ENCODE results near the gene PTPN2.
"Not testable (repeated sequence)": the region's sequence is repeated elsewhere in the genome, so short reads cannot be mapped to it uniquely, and the experiment has no call there.

Gene PTPN2

DNA sequence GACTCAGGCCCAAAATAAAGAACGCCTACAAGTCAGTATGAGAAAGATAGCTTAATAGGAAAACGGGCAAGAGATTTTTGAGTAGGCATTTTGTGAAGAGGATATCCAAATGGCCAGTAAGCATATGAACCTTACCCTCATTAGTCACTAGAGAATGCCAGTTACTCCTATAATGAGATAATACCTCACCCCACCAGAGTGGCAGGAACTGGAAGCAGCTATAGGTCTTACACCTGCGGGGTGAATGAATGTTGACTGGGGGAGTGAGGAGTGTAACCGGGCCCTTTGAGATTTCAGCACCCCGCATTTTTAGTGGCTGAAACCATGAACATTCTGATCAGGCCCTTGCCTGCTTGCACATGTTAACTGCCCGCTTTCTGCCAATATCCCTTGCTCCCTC, 7.5 kb upstream of the PTPN2 start:
- DNase-seq (ENCODE audit: low read depth in 2 of 2), result no peak

- no peak for DNase-seq (ENCODE audit: low read depth in 2 of 2)
Measured at GRCh38 chr18:12890964-12891363, 6.9 kb upstream of the PTPN2 start.

DNA sequence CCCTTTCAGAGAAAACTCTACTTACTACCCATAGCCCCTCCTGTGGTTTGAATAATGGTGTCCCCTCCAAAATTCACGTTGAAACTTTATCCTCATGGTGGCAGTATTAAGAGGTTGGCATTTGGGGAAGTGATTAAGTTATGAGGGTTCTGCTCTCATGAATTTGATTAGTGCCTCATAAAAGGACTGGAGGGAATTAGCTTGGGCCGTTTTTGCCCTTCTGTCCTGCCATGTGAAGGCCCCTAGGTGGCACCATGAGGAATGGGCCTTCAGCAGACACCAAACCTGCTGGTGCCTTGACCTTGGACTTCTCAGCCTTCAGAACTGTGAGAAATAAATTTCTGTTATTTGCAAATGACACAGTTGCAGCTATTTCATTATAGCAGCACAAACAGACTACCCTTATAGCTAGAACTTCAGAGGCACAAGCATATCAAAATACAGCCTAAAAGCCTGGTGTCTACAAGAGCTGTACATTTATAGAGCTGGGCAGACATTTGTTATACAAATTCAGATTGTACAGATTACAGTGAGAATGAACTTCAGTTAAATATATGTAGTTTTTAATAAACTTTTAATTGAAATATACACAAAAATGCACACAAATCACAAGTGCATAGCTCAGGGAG, 2.6 kb upstream of the PTPN2 start:
- no peak for DNase-seq (ENCODE audit: low read depth in 2 of 2)

DNA sequence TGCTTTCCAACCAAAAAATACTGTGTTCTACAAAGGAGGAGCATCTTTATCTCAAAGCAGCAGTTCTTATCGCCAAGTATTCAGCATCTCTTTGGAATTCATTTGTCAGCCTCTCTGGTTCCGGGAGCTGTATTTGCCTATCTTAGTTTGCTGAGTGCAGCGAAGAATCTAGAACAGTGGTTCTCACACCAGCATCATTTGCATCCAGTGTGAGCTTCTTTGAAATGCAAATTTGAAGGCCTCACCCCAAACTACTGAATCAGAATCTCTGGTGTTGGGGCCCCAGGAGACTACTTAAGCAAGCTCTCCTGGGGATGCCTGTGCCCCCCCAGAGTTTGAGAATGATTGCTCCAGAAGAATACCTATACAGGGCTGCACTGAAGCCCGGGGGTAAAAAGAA, 1.5 kb upstream of the PTPN2 start:
- no peak for DNase-seq (ENCODE audit: low read depth in 2 of 2)

GRCh38 chr18:12884406-12885323, 628 bp upstream of the PTPN2 start:
- no peak for DNase-seq (ENCODE audit: low read depth in 2 of 2)

DNA sequence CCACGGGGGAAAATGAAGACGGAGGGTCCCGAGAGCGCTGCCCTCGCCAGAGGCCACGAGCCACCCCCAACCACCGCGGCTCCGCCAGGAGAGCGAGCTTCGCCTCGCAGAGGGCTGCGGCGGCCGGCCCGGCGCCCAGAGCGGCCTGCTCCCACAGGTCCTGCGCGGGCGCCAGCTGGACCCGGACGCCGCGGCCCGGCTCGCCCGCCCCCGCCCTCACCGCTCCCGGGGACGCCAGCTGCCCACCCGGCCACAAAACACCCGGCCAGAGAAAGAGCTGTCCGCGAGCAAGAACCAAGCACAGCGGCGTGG, 709 bp downstream of the PTPN2 start:
- DNase-seq (ENCODE audit: low read depth in 2 of 2), result no peak

GRCh38 chr18:12882453-12883371, 1.3 kb downstream of the PTPN2 start:
- DNase-seq (ENCODE audit: low read depth in 2 of 2), result no peak

- no peak for DNase-seq (ENCODE audit: low read depth in 2 of 2)
Measured at GRCh38 chr18:12880541-12880910, 3.5 kb downstream of the PTPN2 start.

DNA sequence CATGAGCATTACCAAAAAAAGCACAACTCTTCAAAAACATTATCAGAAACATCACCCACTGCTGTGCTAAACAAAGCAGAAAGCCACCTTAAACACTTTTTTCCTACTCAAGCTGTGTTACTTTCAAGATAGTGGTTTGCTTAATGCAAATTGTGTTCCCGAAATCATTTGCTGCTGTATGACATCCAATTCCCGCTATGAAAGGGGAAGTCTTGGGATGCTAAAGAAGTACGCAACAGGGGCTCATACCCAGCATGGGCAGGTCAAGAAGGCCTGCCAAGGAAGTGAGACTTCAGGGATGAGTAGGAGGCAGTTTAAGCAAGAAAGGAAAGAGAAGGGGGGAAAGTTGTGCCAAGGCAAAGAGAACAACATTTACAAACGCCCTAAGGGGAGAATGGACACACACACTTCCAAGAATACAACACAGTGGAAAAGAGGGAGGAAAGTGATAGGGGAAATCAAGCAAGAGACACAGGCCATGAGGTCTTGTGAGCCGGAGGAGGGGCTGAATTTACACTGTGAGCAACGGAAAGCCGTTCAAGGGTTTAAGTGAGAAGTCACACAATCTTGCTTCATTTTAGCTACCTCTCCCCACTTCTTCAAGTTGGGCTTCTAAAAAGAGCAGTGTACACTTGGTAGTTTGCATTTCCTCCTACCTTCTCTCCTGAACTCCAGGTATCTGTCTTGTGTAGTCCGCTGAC, 4.0 kb downstream of the PTPN2 start:
- DNase-seq (ENCODE audit: low read depth in 2 of 2), result no peak

- not testable (repeated sequence) for DNase-seq (ENCODE audit: low read depth in 2 of 2)
Measured at GRCh38 chr18:12874992-12875391, 9.0 kb downstream of the PTPN2 start.

DNA sequence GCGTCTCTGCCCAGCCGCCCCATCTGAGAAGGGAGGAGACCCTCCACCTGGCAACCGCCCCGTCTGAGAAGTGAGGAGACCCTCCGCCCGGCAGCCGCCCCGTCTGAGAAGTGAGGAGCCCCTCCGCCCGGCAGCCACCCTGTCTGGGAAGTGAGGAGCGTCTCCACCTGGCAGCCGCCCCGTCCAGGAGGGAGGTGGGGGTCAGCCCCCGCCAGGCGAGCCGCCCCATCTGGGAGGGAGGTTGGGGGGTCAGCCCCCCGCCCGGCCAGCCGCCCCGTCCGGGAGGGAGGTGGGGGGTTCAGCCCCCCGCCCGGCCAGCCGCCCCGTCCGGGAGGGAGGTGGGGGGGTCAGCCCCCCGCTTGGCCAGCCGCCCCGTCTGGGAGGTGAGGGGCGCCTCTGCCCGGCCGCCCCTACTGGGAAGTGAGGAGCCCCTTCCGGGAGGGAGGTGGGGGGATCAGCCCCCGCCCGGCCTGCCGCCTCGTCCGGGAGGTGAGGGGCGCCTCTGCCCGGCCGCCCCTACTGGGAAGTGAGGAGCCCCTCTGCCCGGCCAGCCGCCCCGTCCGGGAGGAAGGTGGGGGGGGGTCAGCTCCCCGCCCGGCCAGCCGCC, 10.0 kb downstream of the PTPN2 start:
- not testable (repeated sequence) for DNase-seq (ENCODE audit: low read depth in 2 of 2)

DNA sequence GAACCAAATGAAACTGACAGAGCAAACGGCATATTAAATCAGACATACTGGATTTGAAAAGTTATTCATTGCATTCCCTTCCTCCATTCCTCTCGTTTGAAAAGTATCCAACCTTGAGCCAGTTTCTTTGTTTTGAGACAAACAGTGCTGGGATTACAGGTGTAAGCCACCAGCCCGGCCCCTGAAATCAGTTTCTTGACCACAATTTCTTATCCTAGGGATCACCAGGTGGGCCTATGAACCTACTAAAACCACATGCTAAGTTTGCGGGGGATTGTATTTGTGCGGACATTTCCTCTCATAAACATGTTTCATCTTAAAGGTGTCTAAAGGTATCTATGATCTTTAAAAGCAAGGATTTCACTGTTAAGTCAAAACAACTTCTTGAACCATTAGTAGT, 11.6 kb downstream of the PTPN2 start:
- no peak for DNase-seq (ENCODE audit: low read depth in 2 of 2)

GRCh38 chr18:12868576-12868975, 15.5 kb downstream of the PTPN2 start:
- no peak for DNase-seq (ENCODE audit: low read depth in 2 of 2)

- DNase-seq (ENCODE audit: low read depth in 2 of 2), result no peak
Measured at GRCh38 chr18:12867441-12868123, 16.5 kb downstream of the PTPN2 start.

DNA sequence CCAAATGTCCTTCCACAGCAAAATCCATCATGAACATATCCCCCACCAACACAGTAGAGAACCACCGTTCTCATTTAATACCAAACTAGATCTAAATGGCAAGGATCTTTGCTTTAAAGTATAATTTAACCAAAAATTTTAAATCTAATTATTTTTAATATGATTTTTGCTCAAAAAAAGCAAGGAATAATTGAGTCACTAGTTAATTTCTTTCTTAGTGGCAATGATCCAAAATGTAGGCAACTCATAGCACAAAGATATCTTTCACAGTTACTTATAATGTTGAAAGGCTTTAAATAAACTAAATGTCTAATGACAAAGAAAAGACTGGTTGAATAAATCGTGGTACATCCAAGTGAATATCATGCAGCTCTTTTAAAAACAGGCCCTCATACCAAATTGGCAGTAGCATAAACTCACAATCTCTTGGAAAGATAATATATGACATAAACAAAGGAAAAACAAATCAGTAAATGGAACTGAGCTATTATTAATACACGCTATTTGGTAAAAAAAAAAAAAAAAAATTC, 20.3 kb downstream of the PTPN2 start:
- DNase-seq (ENCODE audit: low read depth in 2 of 2), result no peak

DNA sequence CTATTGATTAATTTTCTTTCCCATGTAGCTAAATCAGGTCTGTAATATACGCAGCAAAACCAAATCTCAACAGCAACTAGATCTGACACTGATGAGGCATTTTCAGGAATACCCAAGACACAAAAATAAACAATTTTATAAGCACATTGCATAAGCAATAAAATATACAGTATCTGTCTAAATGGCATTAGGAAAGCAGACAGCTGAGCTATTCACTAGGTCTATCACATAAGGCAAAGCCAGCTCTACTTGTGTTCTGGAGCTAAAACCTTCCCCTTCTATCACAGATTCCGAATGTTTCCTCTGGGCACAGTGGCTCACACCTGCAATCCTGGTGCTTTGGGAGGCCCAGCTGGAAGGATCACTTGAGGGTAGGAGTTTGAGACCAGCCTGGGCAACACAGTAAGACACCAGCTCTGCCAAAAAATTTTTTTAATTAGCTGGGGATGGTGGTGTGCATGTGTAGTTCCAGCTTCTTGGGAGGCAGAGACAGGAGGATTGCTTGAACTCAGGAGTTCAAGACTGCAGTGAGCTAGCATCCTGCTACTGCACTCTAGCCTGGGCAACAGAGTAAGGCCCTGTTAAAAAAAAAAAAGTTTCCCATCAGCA, 21.1 kb downstream of the PTPN2 start:
- DNase-seq (ENCODE audit: low read depth in 2 of 2), result no peak

- DNase-seq (ENCODE audit: low read depth in 2 of 2), result no peak
Measured at GRCh38 chr18:12862467-12862866, 21.6 kb downstream of the PTPN2 start.

DNA sequence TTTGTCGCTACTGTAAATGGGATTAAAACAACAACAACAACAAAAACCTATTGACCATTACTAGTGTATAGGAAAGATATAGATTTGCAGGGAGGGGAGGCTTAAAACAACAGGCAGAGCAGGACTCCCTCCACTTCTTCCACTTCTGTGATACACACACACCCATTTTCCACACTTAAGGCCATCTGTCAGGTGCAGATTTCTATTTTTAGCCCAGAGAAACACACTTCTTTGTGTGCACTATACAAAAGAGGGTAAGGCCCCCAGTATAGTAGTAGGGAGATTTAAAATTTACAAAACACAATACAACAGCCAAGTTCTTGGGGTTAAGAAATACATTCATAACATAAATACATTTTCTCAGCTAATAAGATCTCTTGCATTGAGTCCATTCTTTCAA, 22.4 kb downstream of the PTPN2 start:
- no peak for DNase-seq (ENCODE audit: low read depth in 2 of 2)

DNA sequence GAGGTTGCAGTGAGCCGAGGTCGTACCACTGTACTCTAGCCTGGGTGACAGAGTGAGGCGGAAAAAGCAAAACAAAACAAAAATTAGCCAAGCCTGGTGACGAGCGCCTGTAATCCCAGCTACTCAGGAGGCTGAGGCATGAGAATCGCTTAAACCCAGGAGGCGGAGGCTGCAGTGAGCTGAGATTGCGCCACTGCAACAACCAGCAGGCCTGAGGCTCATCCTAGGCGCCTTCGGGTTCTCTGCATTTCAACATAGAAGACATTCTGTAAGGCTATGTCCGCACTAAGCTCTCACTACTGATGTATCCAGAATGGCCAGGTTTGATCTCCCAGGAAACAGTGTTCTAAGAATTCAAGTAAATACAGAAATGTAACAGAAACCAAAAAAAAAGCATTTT, 23.5 kb downstream of the PTPN2 start:
- DNase-seq (ENCODE audit: low read depth in 2 of 2), result no peak

DNA sequence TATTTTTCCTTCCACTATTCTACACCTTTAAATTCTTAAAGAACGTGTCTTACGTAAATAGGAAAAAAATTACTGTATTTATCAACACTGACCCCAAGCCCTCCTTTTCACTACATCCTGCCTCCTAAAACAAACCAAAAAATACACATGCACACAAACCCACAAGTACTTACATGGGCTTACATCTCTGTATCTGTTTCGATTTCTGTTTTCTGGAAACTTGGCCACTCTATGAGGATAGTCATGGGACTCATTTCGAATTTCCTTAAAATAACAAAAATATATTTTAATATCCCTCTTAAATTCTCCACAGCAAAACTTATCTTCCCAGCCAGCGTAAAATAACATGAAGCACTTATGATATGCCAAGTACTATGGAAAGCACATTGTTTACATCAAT, 25.0 kb downstream of the PTPN2 start:
- DNase-seq (ENCODE audit: low read depth in 2 of 2), result no peak
